Fibroblast of mammary gland (primary cell): ENCODE data around the gene PSPH.

Experiments used
- DNase-seq: peaks from one replicate; pipeline ENCODE4 v3.0.0-alpha.2; 2010; ENCODE audit warnings: low read depth
- H3K4me3 ChIP-seq: 2 replicates; pipeline ENCODE4 v1.5.1; 2011; ENCODE audit warnings: low read depth, mild to moderate bottlenecking, low read length, moderate library complexity; ENCODE audit not compliant: control insufficient read depth
- TF ChIP-seq, protein P1 (sequence below): conservative IDR thresholded peaks from 2 replicates; pipeline ENCODE4 v1.5.1; 2011; ENCODE audit warnings: low read depth, low read length, inconsistent platforms; ENCODE audit not compliant: control insufficient read depth, insufficient read depth

The PSPH gene

DNA sequence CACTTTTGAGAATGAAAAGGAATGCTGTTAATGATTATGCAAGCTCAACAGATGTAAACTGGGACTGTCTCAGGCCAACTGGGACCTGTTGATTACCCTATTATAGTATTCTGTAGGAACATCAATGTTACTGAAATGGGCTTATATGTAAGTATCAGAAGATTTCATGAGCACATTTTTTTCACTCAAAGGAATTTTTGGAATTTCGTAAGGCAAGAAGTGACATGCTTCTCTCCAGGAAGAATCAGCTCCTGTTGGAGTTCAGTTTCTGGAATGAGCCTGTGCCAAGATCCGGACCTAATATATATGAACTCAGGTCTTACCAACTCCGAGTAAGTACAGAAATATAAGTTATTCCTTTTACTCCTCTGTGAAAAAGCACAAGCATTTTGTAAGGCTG, 67.7 kb downstream of the PSPH start:
- H3K4me3 ChIP-seq, result no peak overlapping the region
- TF ChIP-seq, protein P1, sequence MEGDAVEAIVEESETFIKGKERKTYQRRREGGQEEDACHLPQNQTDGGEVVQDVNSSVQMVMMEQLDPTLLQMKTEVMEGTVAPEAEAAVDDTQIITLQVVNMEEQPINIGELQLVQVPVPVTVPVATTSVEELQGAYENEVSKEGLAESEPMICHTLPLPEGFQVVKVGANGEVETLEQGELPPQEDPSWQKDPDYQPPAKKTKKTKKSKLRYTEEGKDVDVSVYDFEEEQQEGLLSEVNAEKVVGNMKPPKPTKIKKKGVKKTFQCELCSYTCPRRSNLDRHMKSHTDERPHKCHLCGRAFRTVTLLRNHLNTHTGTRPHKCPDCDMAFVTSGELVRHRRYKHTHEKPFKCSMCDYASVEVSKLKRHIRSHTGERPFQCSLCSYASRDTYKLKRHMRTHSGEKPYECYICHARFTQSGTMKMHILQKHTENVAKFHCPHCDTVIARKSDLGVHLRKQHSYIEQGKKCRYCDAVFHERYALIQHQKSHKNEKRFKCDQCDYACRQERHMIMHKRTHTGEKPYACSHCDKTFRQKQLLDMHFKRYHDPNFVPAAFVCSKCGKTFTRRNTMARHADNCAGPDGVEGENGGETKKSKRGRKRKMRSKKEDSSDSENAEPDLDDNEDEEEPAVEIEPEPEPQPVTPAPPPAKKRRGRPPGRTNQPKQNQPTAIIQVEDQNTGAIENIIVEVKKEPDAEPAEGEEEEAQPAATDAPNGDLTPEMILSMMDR, result no peak
- DNase-seq, result no peak

DNA sequence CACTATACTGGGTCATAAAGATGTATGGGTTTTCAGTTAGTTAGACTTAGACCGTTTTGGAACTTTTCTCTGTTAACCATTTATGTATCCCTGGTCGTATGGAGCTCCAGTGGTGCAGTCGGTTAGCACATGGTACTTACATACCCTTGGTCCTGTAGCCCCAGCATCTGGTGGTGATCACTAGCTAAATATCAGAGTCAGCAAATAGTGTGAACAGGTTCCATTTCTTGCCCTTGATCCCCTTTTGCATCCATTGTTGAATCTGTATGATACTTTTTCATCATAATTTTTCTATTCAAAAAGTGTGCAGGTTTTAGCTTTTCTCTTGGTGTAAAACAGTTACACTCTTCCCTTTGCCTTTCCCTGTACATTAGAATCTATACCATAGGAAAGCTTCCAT, 71.0 kb downstream of the PSPH start:
- no peak overlapping the region for H3K4me3 ChIP-seq
- TF ChIP-seq, protein P1, result no peak
- no peak for DNase-seq

DNA sequence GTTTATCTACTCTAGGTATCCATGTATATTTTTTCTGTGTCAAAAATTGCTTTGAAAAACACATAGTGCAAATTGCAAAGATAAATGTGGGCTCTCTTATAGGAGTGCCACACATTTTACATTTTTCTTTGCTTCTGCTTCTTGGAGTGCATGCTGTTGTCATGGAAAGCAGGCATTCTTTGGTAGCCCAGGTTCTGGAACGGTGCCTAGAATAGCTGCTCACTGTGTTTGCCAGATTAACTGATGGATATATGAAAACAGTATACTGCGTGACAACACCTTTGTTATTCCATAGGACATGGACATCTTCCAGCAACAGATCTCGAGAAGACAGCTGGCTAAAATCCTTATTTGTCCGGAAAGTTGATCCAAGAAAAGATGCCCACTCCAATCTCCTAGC, 73.4 kb downstream of the PSPH start:
- H3K4me3 ChIP-seq, result no peak overlapping the region
- TF ChIP-seq, protein P1, result no peak
- no peak for DNase-seq

DNA sequence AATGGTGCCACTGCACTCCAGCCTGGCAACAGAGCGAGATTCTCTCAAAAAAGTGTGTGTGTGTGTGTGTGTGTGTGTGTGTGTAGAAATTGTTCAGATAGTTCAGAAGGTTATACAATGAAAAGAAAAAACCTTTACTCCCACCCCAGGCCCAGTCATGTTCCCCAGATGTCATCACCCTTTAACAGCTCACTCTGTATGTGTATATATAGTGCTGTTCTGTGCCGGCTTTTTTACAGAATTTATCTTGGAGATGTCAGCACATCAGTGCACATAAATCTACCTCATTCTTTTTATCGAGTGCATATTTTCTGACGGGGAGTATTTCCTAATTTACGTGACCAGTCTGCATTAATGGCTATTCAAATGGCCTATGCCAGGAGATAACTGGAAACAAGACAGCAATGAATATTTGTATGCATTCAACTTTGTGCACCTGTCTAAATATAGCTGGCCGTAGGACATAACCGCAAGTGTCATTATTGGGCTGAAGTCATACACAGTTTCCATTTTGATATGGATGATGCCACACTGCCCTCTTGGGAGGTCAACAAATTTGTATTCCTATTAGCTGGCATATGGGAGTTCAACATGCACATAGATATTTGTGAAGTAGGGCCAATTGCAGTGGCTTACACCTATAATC, 75.1 kb downstream of the PSPH start:
- TF ChIP-seq, protein P1, result no peak
- no peak overlapping the region for H3K4me3 ChIP-seq

DNA sequence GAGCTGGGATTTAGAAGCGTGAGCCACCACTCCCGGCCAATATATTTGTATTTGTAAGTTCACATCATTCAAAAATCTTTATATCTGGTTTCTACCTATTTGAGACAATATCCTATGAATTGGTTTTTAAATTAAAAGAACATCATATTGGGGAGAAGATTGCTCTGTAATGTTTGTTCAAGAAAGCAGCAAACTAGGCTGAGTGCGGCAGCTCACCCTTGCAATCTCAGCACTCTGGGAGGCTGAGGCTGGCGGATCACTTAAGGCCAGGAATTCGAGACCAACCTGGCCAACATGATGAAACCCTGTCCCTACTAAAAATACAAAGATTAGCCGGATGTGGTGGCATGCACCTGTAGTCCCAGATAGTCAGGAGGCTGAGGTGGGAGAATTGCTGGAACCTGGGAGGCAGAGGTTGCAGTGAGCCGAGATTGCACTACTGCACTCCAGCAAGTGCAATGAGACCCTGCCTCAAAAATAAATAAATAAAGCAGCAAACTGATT, 77.4 kb downstream of the PSPH start:
- DNase-seq, result no peak
- TF ChIP-seq, protein P1, result no peak
- no peak overlapping the region for H3K4me3 ChIP-seq

More for the DNA sequence above, 75.1 kb downstream of the PSPH start:
- no peak for DNase-seq

DNA sequence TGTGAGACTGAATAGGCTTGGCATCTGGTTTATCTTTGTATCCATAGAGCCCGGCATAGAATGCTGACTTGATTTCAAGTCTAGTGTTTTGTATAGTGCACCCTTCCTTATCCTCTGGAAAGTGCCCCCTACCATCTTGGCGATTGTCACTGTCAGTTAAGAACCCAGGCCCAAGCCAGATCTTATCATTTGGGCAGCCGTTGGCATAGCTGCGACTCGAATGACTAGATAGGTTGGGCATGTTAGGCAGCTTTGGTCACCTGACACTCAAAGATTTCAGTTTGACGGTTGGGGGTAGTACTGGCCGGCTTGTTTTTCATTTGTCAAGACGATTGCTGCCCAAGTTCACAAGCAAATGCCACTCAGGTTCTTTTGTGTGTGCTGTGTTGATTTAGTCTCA, 80.3 kb downstream of the PSPH start:
- TF ChIP-seq, protein P1, result no peak
- no peak for DNase-seq
- H3K4me3 ChIP-seq, result no peak overlapping the region

DNA sequence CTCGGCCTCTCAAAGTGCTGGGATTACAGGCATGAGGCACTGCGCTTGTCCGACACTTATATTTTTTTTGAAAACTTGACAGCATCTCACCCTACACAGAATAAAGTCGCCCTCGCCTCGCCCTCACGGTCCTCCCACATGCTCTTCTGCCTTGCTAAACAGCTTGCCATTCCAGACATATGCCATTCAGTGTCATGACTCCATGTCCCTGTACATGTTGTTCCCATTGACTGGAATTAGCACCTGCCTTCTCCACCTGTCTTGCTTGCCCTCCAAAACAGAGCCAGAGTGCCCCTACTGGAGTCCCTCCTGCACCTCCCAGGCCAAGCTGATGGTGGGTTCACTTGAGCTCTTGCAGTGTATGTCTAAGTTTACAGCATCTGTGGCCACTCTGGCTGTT, 80.7 kb downstream of the PSPH start:
- no peak overlapping the region for H3K4me3 ChIP-seq
- TF ChIP-seq, protein P1, result no peak
- DNase-seq, result no peak
